Measurements from ENCODE around the gene IDE.
A peak's percentile ranks its signal among the peaks of the same experiment; 100 is the strongest.

DNA sequence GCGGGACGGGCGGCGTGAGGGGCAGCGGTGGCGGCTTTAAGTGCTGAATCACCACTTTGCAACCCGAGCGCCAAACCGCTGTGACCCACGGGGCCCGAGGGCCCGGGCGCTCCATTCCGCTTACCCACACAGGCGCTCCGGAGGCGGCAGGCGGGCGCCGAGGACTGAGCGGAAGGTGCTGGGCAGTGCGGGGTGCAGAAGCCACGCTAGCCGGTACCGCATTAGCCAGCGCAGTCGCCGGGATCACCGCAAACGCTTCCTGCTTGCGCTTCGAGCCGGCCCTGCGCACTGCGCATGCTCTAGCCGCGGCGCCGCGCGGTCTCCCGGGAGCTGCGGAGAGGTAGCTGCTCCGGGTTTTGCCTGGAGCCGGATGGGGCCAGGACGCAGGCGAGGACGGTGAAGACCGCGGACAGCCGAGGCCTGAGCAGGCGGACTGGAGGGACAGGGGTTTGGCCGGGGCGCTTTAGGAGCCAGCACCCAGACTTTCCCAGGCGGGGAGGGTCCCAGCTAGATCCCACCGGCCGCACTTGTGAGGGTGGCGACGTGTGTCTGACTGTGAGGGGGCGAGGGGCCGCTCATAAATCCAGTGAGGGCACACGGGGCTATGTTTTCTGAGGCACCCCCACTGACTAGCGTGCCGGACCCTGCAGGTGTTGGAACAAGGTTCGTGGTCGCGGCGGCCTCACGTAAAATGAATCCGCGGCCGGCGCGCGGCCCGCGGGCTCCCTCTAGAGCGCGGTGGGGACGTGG is at the start of gene IDE:
- peak; percentile 35 for TF ChIP-seq POLR2A (IDR thresholded peaks at IDR 0.05)
- TF ChIP-seq, protein P1, sequence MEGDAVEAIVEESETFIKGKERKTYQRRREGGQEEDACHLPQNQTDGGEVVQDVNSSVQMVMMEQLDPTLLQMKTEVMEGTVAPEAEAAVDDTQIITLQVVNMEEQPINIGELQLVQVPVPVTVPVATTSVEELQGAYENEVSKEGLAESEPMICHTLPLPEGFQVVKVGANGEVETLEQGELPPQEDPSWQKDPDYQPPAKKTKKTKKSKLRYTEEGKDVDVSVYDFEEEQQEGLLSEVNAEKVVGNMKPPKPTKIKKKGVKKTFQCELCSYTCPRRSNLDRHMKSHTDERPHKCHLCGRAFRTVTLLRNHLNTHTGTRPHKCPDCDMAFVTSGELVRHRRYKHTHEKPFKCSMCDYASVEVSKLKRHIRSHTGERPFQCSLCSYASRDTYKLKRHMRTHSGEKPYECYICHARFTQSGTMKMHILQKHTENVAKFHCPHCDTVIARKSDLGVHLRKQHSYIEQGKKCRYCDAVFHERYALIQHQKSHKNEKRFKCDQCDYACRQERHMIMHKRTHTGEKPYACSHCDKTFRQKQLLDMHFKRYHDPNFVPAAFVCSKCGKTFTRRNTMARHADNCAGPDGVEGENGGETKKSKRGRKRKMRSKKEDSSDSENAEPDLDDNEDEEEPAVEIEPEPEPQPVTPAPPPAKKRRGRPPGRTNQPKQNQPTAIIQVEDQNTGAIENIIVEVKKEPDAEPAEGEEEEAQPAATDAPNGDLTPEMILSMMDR (IDR thresholded peaks at IDR 0.05), result peak; percentile 61 to 83 (median 73)
- peak; percentile 80 for TF ChIP-seq POLR2AphosphoS5 (IDR thresholded peaks at IDR 0.05)

All from prostate gland (tissue), 2 donors.